Mesenteric fat pad (tissue), 1 donor: ENCODE measurements around the gene HECTD4. TPM values are rescaled to one million over a fixed set of nuclear protein-coding genes. Genes with fewer than 3 reads are reported as not detected.

Experiments used
- DNase-seq: peaks from one replicate; pipeline ENCODE4 v3.0.0-alpha.2; 2020; ENCODE audit warnings: low spot score
- microRNA-seq: library from miRNA; unstranded; fragments of <30 nt; microRNA quantifications from one replicate; pipeline ENCODE4 v1.2.0, GENCODE V29; 2020; ENCODE audit warnings: borderline number of aligned reads
- total RNA-seq: library from RNA; stranded (reverse); fragmentation: NEBNext Ultra II Directional; extraction: Animal tissue kit (Norgen Biotek cat#: 25700); gene quantifications from one replicate; pipeline ENCODE4 v1.2.1, GENCODE V29; 2021
- donor health status: DM: yes; HTN: yes; CAD: no.

Gene HECTD4
- total RNA-seq, 1 donor from 2014 or later, result 37.0 TPM

- DNase-seq, result no peak
Observed at GRCh38 chr12:112124918-112125249, 257.3 kb downstream of the HECTD4 start.

DNA sequence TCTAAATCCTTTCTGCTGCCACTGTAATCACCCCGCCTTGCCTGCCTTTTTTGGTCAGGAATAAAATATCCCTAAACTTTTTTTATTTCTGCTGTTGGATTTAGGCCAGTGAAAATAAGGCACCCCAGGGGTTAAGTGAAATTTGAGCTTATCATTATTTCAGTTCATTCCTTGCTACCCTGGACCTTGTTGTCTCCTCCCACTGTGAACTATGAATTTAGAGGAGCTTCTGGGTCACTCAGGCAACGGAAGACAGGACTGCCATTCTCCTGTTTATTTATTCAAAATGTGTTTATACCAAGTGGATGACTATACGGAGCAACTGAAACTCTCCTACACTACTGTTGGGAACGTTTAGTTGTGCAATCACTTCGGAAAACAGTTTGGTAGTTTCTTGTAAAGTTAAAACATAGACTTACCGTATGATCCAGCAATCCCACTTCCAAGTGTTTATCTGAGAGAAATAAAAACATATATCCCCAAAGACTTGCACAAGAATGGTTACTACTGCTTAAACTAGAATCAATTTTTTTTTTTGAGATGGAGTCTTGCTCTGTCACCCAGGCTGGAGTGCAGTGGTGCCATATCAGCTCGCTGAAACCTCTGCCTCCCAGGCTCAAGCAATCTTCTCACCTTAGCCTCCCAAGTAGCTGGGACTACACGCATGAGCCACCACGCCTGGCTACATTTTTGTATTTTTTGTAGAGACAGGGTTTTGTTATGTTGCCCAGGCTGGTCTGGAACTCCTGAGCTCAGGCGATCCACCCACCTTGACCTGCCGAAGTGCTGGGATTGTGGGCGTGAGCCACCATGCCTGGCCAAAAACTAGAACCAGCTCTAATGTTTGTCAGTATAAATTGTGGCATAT is 259.2 kb downstream of the HECTD4 start:
- DNase-seq, result peak; percentile 68

- peak; percentile 86 for DNase-seq
Observed at GRCh38 chr12:112121780-112122565, 260.3 kb downstream of the HECTD4 start.

- no peak for DNase-seq
Observed at GRCh38 chr12:112117685-112118084, 264.5 kb downstream of the HECTD4 start.

DNA sequence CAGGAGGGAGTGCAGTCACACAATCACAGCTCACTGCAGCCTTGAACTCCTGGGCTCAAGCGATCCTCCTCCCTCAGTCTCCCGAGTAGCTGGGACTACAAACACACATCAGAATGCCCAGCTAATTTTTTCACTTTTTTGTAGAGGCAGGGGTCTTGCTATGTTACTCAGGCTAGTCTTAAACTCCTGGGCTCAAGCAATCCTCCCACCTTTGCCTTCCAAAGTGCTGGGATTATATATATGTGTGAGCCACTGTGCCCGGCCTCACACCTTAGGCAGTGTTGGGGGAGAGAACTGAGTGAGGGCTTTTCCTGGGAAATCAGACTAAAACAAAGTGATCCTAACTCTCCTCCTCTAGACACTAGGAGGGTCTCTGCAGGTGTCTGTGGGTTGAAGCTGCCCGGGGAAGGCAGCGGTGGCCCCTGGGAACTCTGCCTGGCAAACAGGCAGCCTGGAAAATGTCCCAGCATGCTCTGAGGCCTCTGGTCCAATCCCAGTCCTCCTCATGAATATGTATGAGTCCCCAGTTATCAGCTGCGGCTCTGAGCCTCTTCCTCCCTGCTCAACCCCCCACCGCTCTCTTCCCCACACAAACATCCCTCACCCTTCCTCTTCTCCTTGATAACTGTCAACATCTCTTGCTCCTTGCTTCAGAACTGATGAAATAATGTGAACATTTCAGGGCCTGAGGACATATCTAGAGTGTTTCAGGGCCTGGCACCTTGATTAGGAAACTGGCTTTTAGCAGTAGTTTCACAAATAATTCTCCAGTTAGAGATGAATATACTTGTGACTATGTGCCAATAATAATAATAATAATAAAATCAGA is 265.8 kb downstream of the HECTD4 start:
- peak; percentile 88 for DNase-seq

GRCh38 chr12:112115259-112116045 is 266.8 kb downstream of the HECTD4 start:
- DNase-seq, result peak; percentile 24

DNA sequence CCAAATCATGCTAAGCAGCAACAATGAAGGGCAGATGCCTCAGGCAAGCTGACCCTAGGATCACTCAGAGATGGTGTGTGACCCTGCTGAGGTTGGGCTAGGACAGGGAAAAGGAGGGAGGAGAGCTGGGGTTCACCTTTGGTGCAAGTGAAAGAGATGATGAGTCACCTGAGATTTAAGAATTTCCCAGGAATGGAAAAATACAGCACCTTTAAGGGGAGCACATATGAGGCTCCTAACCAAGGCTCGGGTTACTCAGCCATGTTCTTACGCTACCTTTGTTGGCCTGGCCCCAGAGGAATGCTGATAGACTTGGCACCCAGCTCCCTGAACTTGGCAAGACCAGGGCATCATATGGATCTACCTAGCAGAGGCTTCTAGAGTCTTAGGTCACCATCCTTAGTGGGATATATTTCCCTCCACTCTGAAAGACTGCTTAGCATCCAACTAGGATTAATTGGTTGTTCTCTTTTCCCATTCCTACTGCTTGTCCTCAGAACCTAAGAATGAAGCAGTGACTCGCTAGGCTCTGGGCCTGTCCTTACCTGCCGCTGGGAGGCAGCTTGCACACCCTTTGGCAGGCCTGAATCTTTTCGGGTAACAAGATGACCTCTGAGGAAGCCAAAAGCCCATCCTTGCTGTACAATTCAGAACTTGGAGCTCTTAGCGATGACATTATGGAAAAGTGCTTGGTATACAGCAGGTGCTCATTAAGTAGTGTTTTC is 269.7 kb downstream of the HECTD4 start:
- DNase-seq, result peak; percentile 22

- peak; percentile 30 for DNase-seq
Observed at GRCh38 chr12:112111931-112112330, 270.3 kb downstream of the HECTD4 start.

- DNase-seq, result peak; percentile 33
Observed at GRCh38 chr12:112110787-112111662, 271.2 kb downstream of the HECTD4 start.

Small RNA genes lying within 50 kb of the gene (microRNA-seq; reads per million reads assigned to microRNA genes)
- not detected for gene MIR6861

Other genes starting within 250 kb of the HECTD4 start
- 982 TPM for gene RPL6, start 27.2 kb upstream of the HECTD4 start, total RNA-seq
- gene PTPN11, start 36.5 kb upstream of the HECTD4 start, total RNA-seq, result 167 TPM